NCI-H2227 treated with DMSO at 0.1 percent for 48 hours (cell line): ENCODE data around the gene TMEM63B.
"Not testable (repeated sequence)": the region's sequence is repeated elsewhere in the genome, so short reads cannot be mapped to it uniquely, and the experiment has no call there.

Experiments used
- DNase-seq: peaks from one replicate; lab custom pipeline; 2025; lab: John Stamatoyannopoulos, UW

Gene TMEM63B

GRCh38 chr6:44094403-44095242 is 32.7 kb upstream of the TMEM63B start:
- no peak for DNase-seq

GRCh38 chr6:44095243-44095623 is 32.1 kb upstream of the TMEM63B start:
- DNase-seq = not testable (repeated sequence)

- DNase-seq = peak; percentile 34
Observed at GRCh38 chr6:44096612-44097011, 30.7 kb upstream of the TMEM63B start.

- no peak for DNase-seq
Observed at GRCh38 chr6:44097782-44098317, 29.5 kb upstream of the TMEM63B start.

GRCh38 chr6:44099192-44099591 is 28.2 kb upstream of the TMEM63B start:
- no peak for DNase-seq

- DNase-seq = no peak
Observed at GRCh38 chr6:44100088-44100550, 27.2 kb upstream of the TMEM63B start.

GRCh38 chr6:44101832-44102231 is 25.5 kb upstream of the TMEM63B start:
- DNase-seq = no peak

- DNase-seq = no peak
Observed at GRCh38 chr6:44102527-44102926, 24.8 kb upstream of the TMEM63B start.

GRCh38 chr6:44104481-44105021 is 22.8 kb upstream of the TMEM63B start:
- no peak for DNase-seq

GRCh38 chr6:44105146-44105545 is 22.2 kb upstream of the TMEM63B start:
- DNase-seq = no peak

GRCh38 chr6:44105993-44106740 is 21.2 kb upstream of the TMEM63B start:
- DNase-seq = no peak

GRCh38 chr6:44107017-44107416 is 20.3 kb upstream of the TMEM63B start:
- no peak for DNase-seq

GRCh38 chr6:44108471-44108870 is 18.9 kb upstream of the TMEM63B start:
- DNase-seq = no peak

GRCh38 chr6:44109212-44109611 is 18.1 kb upstream of the TMEM63B start:
- DNase-seq = no peak

GRCh38 chr6:44110005-44110676 is 17.2 kb upstream of the TMEM63B start:
- no peak for DNase-seq

- DNase-seq = no peak
Observed at GRCh38 chr6:44110966-44111365, 16.4 kb upstream of the TMEM63B start.

- DNase-seq = no peak
Observed at GRCh38 chr6:44111434-44112417, 15.6 kb upstream of the TMEM63B start.

- no peak for DNase-seq
Observed at GRCh38 chr6:44113414-44113813, 13.9 kb upstream of the TMEM63B start.

GRCh38 chr6:44115866-44116265 is 11.5 kb upstream of the TMEM63B start:
- DNase-seq = no peak

- no peak for DNase-seq
Observed at GRCh38 chr6:44116641-44117382, 10.5 kb upstream of the TMEM63B start.
